PC-9 (cell line): Measurements from ENCODE around the gene ARF6. TPM values are rescaled to one million over a fixed set of nuclear protein-coding genes. Genes with fewer than 3 reads are reported as not detected.
A peak's percentile ranks its signal among the peaks of the same experiment; 100 is the strongest.

ENCODE experiments used
- BruUV-seq: library from RNA; stranded (reverse); fragments of 400-500 nt; replicated peaks from 2 replicates; lab custom pipeline; 2021; lab: Mats Ljungman, UMichigan
- CTCF ChIA-PET: fragments of 300-600 bp; sonication (Branson Sonifier 250); formaldehyde crosslinking; loops from one replicate; lab custom pipeline; 2022; ENCODE audit warnings: antibody characterized with exemption; lab: Charles Lee
- POLR2A ChIA-PET: fragments of 300-600 bp; sonication (Branson Sonifier 250); formaldehyde crosslinking; loops from one replicate; lab custom pipeline; 2022; ENCODE audit warnings: antibody characterized with exemption; ENCODE audit not compliant: unreplicated experiment; lab: Charles Lee
- DNase-seq, 2 experiments: peaks; one replicate each; pipeline versions ENCODE4 v3.0.0 to v3.0.0-alpha.2; 2015 to 2022; ENCODE audit warnings: mixed read lengths in 1 of 2
- H2AFZ ChIP-seq: fragments of 200-600 bp; sonication (generic); 2 replicates; pipeline ENCODE4 v1.8.1; 2017; ENCODE audit warnings: antibody characterized with exemption
- H3F3A ChIP-seq: fragments of 200-600 bp; sonication (generic); 2 replicates; pipeline ENCODE4 v1.8.1; 2017; ENCODE audit warnings: antibody characterized with exemption, mild to moderate bottlenecking, low read depth; ENCODE audit not compliant: insufficient read depth
- H3K27ac ChIP-seq: fragments of 200-600 bp; sonication (generic); 2 replicates; pipeline ENCODE4 v1.6.1; 2016; ENCODE audit warnings: mixed run types
- H3K27me3 ChIP-seq: fragments of 200-600 bp; sonication (generic); 2 replicates; pipeline ENCODE4 v1.6.1; 2016; ENCODE audit warnings: low read depth, mixed run types; ENCODE audit not compliant: insufficient read depth
- H3K36me3 ChIP-seq: fragments of 200-600 bp; sonication (generic); 2 replicates; pipeline ENCODE4 v1.6.1; 2016; ENCODE audit warnings: low read depth, mixed run types
- H3K4me1 ChIP-seq: fragments of 200-600 bp; sonication (generic); replicated peaks from 2 replicates; pipeline ENCODE4 v1.6.1; 2016; ENCODE audit warnings: mixed run types; ENCODE audit not compliant: insufficient read depth
- H3K4me2 ChIP-seq: fragments of 200-600 bp; sonication (generic); 2 replicates; pipeline ENCODE4 v1.6.1; 2017; ENCODE audit warnings: mixed run types
- H3K4me3 ChIP-seq: fragments of 200-600 bp; sonication (generic); 2 replicates; pipeline ENCODE4 v1.6.1; 2016; ENCODE audit warnings: mixed run types
- H3K79me2 ChIP-seq: fragments of 200-600 bp; sonication (generic); 2 replicates; pipeline ENCODE4 v1.6.1; 2017; ENCODE audit warnings: low read depth, mixed run types
- H3K9me2 ChIP-seq: fragments of 200-600 bp; sonication (generic); 2 replicates; pipeline ENCODE4 v1.8.1; 2017; ENCODE audit warnings: mild to moderate bottlenecking; ENCODE audit not compliant: insufficient read depth
- H3K9me3 ChIP-seq: fragments of 200-600 bp; sonication (generic); 2 replicates; pipeline ENCODE4 v1.8.1; 2016; ENCODE audit warnings: low read depth; ENCODE audit not compliant: insufficient read depth
- H4K20me1 ChIP-seq: fragments of 200-600 bp; sonication (generic); 2 replicates; pipeline ENCODE4 v1.8.1; 2017; ENCODE audit not compliant: insufficient read depth
- CTCF ChIP-seq: fragments of 200-600 bp; sonication (generic); conservative IDR thresholded peaks from 2 replicates; pipeline ENCODE4 v1.6.1; 2017; ENCODE audit warnings: mixed run types, antibody characterized with exemption, mild to moderate bottlenecking, moderate library complexity
- EZH2 ChIP-seq: fragments of 200-600 bp; sonication (generic); IDR thresholded peaks from 2 replicates; pipeline ENCODE4 v1.8.0; 2017; ENCODE audit warnings: antibody characterized with exemption, low read depth
- intact Hi-C: fragments of 100-400 bp; cut with micrococcal nuclease; formaldehyde crosslinking; loops from one replicate; pipeline ENCODE4 v1.10.0; 2022; ENCODE audit not compliant: unreplicated experiment
- total RNA-seq: library from RNA; stranded (reverse); gene quantifications from 2 replicates; pipeline ENCODE4 v1.2.3, GENCODE V29; 2021

ARF6 gene
- total RNA-seq, 1 experiment from 2014 or later = 65.3 TPM

GRCh38 chr14:49908433-49908782 lies 15.5 kb downstream of the ARF6 start:
- Histone ChIP-seq H2AFZ (no peak overlapping the region), H4K20me1 (no peaks in the 10 kb centered on the region), H3F3A (peaks cover 59% of the 10 kb centered on the region), H3K27me3 (no peaks in the 10 kb centered on the region), H3K27ac (peak overlapping the region; percentile 86), H3K4me3 (no peak overlapping the region), H3K36me3 (no peaks in the 10 kb centered on the region), H3K4me1 (peaks cover 50% of the 10 kb centered on the region), H3K9me3 (no peaks in the 10 kb centered on the region), H3K4me2 (peak overlapping the region; percentile 48; the same call in 1 of the 2 replicates), H3K79me2 (no peaks in the 10 kb centered on the region), H3K9me2 (no peaks in the 10 kb centered on the region)
- POLR2A ChIA-PET = no interaction called here
- intact Hi-C loops = no loop called here
- no TSS peak for BruUV-seq
- TF ChIP-seq EZH2 = no peak
- no peak for TF ChIP-seq CTCF
- peak in 1 of 2 experiments; percentile 85 for DNase-seq
- CTCF ChIA-PET = no interaction called here

GRCh38 chr14:49909016-49909415 lies 16.1 kb downstream of the ARF6 start:
- Histone ChIP-seq H3K4me2 (no peak overlapping the region), H4K20me1 (no peaks in the 10 kb centered on the region), H2AFZ (no peak overlapping the region), H3K79me2 (no peaks in the 10 kb centered on the region), H3F3A (peaks cover 57% of the 10 kb centered on the region), H3K4me3 (no peak overlapping the region), H3K9me2 (no peaks in the 10 kb centered on the region), H3K9me3 (no peaks in the 10 kb centered on the region), H3K36me3 (no peaks in the 10 kb centered on the region), H3K27me3 (no peaks in the 10 kb centered on the region), H3K4me1 (peaks cover 50% of the 10 kb centered on the region), H3K27ac (peak overlapping the region; percentile 86)
- no TSS peak for BruUV-seq
- intact Hi-C loops = no loop called here
- ChIA-PET CTCF (no interaction called here), POLR2A (no interaction called here)
- no peak for TF ChIP-seq EZH2
- TF ChIP-seq CTCF = no peak
- DNase-seq = peak in 1 of 2 experiments; percentile 43

- CTCF ChIA-PET = no interaction called here
- Histone ChIP-seq H3K79me2 (no peaks in the 10 kb centered on the region), H3K4me3 (no peak overlapping the region), H3K9me2 (no peaks in the 10 kb centered on the region), H3K9me3 (no peaks in the 10 kb centered on the region), H3K27me3 (no peaks in the 10 kb centered on the region), H3K27ac (no peak overlapping the region), H2AFZ (no peak overlapping the region), H3K4me2 (no peak overlapping the region), H3F3A (peaks cover 21% of the 10 kb centered on the region), H3K36me3 (no peaks in the 10 kb centered on the region), H3K4me1 (peaks cover 27% of the 10 kb centered on the region), H4K20me1 (no peaks in the 10 kb centered on the region)
- intact Hi-C loops = no loop called here
- DNase-seq = no peak
- no TSS peak for BruUV-seq
- POLR2A ChIA-PET = interaction anchor here (0.7 kb wide), 1 partner anchor 25 kb away, joined by 4 read pairs; no protein-coding TSS in a partner anchor
- TF ChIP-seq EZH2 (no peak), CTCF (no peak)
Observed at GRCh38 chr14:49915085-49915484, 22.2 kb downstream of the ARF6 start.
